NCI-H2171 treated with DMSO at 0.1 percent for 48 hours (cell line): ENCODE data around the gene ABCB10.
"Not testable (repeated sequence)": the region's sequence is repeated elsewhere in the genome, so short reads cannot be mapped to it uniquely, and the experiment has no call there.

ENCODE experiments used
- DNase-seq: peaks from one replicate; lab custom pipeline; 2025; lab: John Stamatoyannopoulos, UW

ABCB10 gene

DNA sequence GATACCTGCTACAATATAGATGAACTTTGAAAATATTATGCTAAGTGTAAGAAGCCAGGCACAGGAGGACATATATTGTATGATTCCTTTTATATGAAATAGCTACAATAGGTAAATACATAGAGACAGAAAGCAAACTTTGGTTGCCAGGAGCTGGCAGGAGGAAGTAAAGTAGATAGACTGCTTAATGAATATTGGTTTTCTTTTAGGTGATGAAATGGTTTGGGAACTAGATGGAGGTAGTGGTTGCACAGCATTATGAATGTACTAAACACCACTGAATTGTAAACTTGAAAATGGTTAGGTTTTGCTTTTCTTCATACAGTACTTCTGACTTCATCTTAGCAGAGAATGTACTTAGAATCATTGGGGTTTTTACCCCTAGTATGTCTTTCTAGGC, 21.5 kb downstream of the ABCB10 start:
- DNase-seq, result no peak

DNA sequence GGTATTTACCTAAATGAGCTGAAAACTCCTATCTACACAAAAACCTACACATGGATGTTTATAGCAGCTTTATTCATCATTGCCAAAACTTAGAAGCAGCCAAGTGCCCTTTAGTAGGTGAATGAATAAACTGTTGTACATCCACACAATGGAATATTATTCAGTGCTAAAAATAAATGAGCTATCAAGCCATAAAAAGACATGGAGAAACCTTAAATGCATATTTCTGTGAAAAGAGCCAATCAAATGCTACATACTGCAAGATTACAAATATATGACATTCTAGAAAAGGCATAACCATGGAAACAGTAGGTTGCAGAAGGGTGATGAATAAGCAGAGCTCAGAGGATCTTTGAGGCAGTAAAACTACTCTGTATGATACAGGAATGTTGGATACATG, 23.3 kb downstream of the ABCB10 start:
- DNase-seq, result no peak

GRCh38 chr1:229531326-229531725, 27.2 kb downstream of the ABCB10 start:
- DNase-seq, result no peak

- no peak for DNase-seq
Observed at GRCh38 chr1:229529639-229530038, 28.9 kb downstream of the ABCB10 start.

- DNase-seq, result no peak
Observed at GRCh38 chr1:229526695-229527094, 31.8 kb downstream of the ABCB10 start.

GRCh38 chr1:229523052-229523451, 35.5 kb downstream of the ABCB10 start:
- DNase-seq, result no peak

GRCh38 chr1:229514578-229515275, 43.8 kb downstream of the ABCB10 start:
- peak; percentile 70 for DNase-seq

- not testable (repeated sequence) for DNase-seq
Observed at GRCh38 chr1:229511625-229512024, 46.9 kb downstream of the ABCB10 start.

GRCh38 chr1:229511201-229511600, 47.3 kb downstream of the ABCB10 start:
- DNase-seq, result not testable (repeated sequence)

DNA sequence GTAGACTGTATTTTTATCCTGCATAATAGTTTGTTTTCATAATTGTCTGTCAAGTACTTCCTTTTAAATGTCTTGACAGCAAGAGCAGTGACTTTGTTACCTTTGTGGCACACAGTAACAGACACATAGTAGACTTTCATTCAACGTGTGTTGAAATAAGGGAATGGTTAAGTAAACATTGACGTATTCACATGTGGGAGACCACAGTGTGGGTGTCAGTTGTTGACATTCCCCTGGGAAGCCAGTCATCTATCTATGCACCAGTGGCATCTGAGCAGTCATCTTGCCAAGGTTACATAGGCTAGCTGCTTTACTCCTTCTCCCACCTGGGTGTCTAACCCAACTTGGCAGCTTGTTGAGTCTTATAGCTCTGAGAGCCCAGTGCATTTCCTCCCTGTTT, 48.9 kb downstream of the ABCB10 start:
- no peak for DNase-seq

GRCh38 chr1:229508823-229509337, 49.6 kb downstream of the ABCB10 start:
- no peak for DNase-seq

- peak; percentile 96 for DNase-seq
Observed at GRCh38 chr1:229507951-229508822, 50.3 kb downstream of the ABCB10 start, which contains the start of gene NUP133. TSS of gene NUP133 (minus strand) at chr1:229508341. CDS start at chr1:229508249, 92 bp downstream.

DNA sequence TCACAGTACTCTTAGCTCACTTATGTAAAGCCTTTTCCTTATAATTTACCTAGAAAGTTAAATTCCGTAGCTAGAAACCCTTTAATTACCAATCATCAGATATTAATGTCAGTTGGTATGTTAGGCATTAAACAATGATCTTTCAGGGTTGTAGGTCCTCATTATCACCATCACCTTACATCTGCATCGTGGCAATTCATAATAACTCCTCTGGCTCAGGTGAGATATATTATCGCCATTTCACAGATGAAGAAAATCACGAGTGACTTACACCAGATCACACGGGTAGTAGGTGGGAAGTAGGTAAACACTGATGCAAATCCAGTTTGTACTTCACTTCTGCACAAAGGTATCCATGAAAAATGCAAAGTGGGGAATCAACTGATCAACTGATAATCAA, 51.0 kb downstream of the ABCB10 start:
- peak; percentile 41 for DNase-seq

DNA sequence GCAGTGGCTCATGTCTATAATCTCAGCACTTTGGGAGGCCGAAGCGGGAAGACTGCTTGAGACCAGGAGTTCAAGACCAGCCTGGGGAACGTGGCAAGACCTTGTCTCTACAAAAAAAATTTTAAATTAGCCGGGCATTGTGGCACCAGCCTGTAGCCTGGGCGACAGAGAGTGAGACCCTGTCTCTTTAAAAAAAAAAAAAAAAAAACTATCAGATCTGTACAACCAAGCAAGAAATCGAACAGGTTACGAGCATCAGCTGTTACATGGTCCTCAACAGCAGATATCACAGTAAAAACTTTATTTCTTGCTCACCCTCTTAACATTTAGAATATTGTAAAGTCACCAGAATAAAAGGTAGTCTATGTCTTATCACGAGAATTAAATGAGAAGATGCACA, 51.9 kb downstream of the ABCB10 start:
- no peak for DNase-seq

GRCh38 chr1:229495782-229496181, 62.7 kb downstream of the ABCB10 start:
- DNase-seq, result no peak

DNA sequence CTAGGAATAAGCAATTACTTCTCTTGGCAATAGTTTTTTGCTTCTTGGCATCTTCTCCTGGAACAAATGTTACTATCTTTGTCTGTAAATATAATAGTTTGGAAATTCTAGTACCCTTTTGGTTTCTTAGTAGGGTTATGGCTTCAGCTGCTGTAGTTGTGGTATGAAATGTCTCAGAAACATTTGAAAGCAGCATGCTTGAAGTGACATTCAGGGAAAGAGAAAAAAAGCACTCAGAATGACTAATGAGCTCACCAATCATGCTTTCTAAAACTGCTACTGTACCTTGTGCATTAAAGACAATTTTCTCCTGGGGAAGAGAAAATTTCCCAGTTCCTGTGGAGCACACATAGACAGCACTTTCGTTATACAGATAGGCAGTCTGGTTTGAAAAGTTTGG, 71.3 kb downstream of the ABCB10 start:
- no peak for DNase-seq

DNA sequence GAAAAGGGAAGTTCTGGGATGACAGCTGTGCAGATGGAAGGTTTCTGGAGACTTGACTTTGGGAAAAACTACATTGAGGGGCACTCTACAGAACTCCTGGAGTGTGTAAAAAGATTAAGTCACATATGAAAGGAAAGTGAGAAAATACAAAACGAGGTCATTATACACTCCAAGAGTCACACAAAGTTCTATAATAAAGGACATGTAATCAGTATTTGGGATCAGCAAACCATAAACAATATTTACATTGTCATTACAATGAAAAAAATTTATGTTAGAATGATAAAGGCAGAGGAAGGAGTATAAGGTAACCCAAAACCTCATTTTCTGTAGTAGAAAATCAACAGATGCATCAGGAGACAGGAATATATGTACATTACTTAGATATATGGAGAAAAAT, 73.2 kb downstream of the ABCB10 start:
- no peak for DNase-seq

DNA sequence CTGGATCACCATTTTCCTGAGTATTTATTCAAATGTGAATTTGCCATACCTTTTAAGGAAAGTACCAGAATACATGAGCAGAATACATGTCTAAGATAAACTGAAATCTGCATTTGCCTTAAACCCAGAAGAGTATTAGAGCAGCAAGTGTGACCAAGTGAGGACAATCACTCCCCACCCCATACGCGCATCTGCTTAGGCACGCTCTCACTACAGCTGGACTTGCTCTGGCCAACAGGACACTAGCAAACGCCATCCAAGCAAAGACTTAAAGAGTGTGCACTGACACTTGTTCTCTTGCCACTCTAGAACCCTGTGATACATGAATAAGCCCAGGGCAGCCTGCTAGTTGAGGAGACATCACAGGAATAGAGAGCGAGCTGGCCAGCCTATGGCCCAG, 76.0 kb downstream of the ABCB10 start:
- no peak for DNase-seq

- DNase-seq, result no peak
Observed at GRCh38 chr1:229480495-229480894, 78.0 kb downstream of the ABCB10 start.

DNA sequence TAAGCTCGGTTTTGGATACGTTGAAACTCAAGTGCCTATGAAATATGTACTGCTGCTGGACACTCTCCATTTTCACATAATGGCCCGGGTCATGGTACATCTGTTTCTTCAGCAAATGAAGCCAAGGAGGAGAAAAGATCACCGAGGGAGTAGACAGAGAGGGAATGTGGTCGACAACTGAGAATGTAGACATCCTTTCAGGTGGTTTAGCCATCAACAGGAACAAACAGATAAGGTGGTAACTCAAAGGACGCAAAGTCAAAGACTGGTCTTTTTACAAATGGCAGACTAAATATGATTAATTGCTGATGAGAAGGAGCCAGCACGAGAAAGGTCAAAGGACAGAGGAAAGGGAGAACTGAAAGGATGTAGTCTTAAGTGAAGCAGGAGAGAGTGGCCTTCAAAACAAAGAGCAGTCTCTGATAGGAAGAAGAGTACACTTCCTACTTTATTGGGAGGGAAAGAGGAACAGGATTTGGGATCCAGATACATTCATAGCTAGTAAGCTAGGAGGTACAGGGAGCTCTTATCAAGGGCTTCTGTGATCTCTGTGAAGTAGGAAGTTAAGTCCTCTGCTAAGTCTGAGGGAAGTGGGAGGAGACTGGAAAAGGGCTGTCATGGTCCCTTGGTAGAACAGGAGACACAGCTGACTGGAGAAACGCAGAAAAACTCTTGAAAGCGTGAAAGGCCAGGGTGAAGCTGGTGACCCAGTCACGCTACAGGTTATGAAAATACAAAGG, 78.7 kb downstream of the ABCB10 start:
- DNase-seq, result no peak

DNA sequence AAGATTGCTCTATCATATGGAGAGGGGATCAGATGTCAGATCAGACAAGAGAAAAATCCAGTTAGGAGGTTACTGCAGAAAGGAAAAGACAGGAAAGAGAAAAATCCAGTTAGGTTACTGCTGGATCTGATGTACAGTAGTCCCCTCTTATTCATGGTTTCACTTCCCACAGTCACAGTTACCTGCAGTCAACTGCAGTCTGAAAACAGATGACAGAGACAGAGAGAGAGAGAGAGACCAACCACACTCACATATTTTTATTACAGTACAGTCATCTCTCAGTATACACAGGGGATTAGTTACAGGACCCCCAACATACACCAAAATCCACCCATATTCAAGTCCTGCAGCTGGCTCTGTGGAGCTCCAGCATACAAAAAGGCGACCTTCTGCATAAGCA, 79.7 kb downstream of the ABCB10 start:
- peak; percentile 3 for DNase-seq

DNA sequence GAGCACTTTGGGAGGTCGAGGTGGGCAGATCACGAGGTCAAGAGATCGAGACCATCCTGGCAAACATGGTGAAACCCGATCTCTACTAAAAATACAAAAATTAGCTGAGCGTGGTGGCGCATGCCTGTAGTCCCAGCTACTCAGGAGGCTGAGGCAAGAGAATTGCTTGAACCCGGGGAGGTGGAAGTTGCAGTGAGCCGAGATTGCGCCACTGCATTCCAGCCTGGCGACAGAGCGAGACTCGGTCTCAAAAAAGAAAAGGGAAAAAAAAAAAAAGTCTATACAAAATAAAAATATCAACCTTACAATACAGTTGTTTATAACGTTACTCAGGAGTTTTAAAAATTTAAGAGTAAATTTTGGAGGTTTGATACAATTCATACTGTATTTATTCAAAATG, 82.6 kb downstream of the ABCB10 start:
- not testable (repeated sequence) for DNase-seq
